ENCODE data around the gene CNKSR3.

- TF ChIP-seq CTCF (conservative IDR thresholded peaks at IDR 0.05) (no peak), ZFX (IDR thresholded peaks at IDR 0.05) (no peak)
Observed at GRCh38 chr6:154534531-154534930, 24.0 kb upstream of the CNKSR3 start.

All from C4-2B (cell line).